K562 (cell line): Measurements from ENCODE around the gene HYPK.

ENCODE experiments used
- CTCF ChIP-seq, 3 experiments: IDR thresholded peaks in 2 of 3; conservative IDR thresholded peaks in 1 of 3; 2 replicates each; pipeline ENCODE4 v1.5.1; 2011 to 2012; ENCODE audit warnings: low read length in 3 of 3, mild to moderate bottlenecking in 3 of 3, control low read depth in 2 of 3, improper control_type of control experiment in 1 of 3, inconsistent platforms in 1 of 3, low read depth in 1 of 3, mixed read lengths in 1 of 3, moderate library complexity in 1 of 3; ENCODE audit not compliant: insufficient read depth in 2 of 3
- E2F1 ChIP-seq: sonication (generic); formaldehyde crosslinking; IDR thresholded peaks from 2 replicates; pipeline ENCODE4 v1.8.1; 2023; ENCODE audit warnings: mild to moderate bottlenecking, missing genetic modification reagents, moderate library complexity
- ELF1 ChIP-seq: fragments of 200-800 bp; sonication (Bioruptor generic); IDR thresholded peaks from 2 replicates; pipeline ENCODE4 v1.6.1; 2016; ENCODE audit warnings: missing genetic modification characterization, missing compliant biosample characterization
- EZH2 ChIP-seq: IDR thresholded peaks from 2 replicates; pipeline ENCODE4 v1.6.1; 2012; ENCODE audit warnings: low read depth, mild to moderate bottlenecking, inconsistent platforms, low read length, borderline replicate concordance
- ZNF121 ChIP-seq: sonication (generic); formaldehyde crosslinking; conservative IDR thresholded peaks from 2 replicates; pipeline ENCODE4 v1.8.0; 2022; ENCODE audit warnings: missing genetic modification reagents

- TF ChIP-seq CTCF (IDR thresholded peaks at IDR 0.05 in 2 of 3, conservative IDR thresholded peaks at IDR 0.05 in 1 of 3; ENCODE audit: insufficient read depth in 2 of 3, low read depth in 1 of 3, low read length in 3 of 3): no peak
- TF ChIP-seq EZH2: no peak
- no peak for TF ChIP-seq ZNF121 (CRISPR knock-in tag)
- no peak for TF ChIP-seq E2F1 (CRISPR knock-in tag)
- no peak for TF ChIP-seq ELF1 (tag)
These were observed 8.7 kb downstream of the HYPK start for GRCh38 chr15:43808960-43809678.
